D721Med (cell line): ENCODE measurements around the gene TMEM54.

ENCODE experiments used
- DNase-seq: peaks from one replicate; pipeline ENCODE4 v3.0.0; 2011; ENCODE audit warnings: low spot score; ENCODE audit not compliant: insufficient read length
- FAIRE-seq: peaks from 2 replicates; lab custom pipeline; 2011; peaks lifted over from hg19 to GRCh38; lab: Jason Lieb, UNC
- TF ChIP-seq, protein P1 (sequence below): IDR thresholded peaks from 2 replicates; pipeline ENCODE4 v1.5.1; 2012; ENCODE audit warnings: mild to moderate bottlenecking, control low read depth; ENCODE audit not compliant: insufficient read depth; ENCODE audit errors: missing control alignments

Gene TMEM54

DNA sequence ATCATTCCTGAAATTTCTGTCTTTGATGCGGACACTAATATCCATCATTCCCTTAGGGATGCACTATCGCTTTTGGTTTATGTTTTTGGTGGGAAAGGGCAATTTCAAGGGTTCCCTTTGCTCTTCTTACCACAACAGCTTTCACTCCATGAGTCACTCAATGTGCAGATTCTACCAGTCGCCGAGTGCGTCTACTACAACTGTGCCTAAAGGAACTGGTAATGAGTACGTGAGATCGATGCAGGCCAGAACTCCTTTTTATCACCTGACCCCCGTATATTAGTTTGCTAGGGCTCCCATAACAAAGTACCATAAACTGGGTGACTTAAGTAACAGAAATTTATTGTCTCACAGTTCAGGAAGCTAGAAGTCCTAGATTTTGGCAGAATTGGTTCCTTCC is 27.5 kb upstream of the TMEM54 start:
- TF ChIP-seq, protein P1, sequence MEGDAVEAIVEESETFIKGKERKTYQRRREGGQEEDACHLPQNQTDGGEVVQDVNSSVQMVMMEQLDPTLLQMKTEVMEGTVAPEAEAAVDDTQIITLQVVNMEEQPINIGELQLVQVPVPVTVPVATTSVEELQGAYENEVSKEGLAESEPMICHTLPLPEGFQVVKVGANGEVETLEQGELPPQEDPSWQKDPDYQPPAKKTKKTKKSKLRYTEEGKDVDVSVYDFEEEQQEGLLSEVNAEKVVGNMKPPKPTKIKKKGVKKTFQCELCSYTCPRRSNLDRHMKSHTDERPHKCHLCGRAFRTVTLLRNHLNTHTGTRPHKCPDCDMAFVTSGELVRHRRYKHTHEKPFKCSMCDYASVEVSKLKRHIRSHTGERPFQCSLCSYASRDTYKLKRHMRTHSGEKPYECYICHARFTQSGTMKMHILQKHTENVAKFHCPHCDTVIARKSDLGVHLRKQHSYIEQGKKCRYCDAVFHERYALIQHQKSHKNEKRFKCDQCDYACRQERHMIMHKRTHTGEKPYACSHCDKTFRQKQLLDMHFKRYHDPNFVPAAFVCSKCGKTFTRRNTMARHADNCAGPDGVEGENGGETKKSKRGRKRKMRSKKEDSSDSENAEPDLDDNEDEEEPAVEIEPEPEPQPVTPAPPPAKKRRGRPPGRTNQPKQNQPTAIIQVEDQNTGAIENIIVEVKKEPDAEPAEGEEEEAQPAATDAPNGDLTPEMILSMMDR, result no peak
- no peak for FAIRE-seq

DNA sequence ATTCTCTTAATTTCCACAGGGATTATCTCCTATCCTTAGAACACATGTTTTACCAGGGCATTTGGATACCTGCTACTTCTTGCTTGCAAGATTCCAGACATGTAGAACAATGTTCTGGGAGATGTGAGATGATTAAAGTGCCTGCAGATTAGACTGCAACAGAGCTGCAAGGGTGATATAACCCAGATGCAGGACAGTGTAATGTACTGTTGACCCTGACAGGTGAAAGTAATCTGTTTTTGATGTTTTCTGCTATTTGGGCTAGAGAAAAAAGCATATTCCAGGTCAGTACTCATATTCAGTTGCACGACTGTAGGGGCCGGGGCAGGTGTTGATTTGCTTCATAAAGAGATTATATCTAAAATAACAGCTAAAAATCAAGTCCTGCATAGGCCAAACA is 27.1 kb upstream of the TMEM54 start:
- TF ChIP-seq, protein P1, result no peak
- FAIRE-seq, result no peak
- DNase-seq, result no peak

More for the DNA sequence above, 27.5 kb upstream of the TMEM54 start:
- no peak for DNase-seq

DNA sequence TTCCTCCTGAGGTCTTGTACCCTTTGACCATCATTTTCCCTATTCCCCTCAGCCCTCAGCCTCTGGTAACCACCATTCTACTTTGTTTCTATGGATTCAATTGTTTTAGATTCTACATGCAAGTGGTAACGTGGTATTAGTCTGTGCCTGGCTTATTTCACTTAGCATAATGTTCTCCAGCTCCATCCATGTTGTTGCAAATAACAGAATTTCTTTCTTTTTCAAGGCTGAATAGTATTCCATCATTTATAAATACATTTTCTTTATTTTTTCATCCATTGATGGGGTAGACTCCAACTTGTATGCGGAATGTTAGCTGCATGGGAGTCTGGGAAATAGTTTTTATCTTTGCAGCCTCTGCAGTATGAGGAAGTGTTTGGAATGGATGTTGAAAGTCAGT is 26.3 kb upstream of the TMEM54 start:
- DNase-seq (no peak), FAIRE-seq (no peak)
- TF ChIP-seq, protein P1, result no peak

DNA sequence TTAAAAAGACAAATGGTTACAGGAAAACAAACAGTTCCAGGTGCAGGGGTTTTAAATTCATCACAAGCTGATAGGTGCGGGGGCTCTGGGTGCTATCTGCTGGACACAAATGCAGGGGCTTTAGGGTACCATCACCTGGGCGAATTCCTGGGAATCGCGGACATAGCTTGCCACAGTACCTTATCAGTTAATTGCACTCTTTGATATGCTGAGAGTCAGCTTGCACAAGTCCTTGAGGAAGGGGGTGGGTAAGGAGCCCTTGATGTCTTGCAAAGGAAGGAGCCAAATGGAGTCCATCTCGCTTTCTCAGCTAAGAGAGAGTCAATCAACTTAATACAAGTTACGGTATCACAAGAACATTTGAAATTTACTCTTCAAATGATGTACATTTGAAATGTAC is 25.4 kb upstream of the TMEM54 start:
- no peak for DNase-seq
- no peak for FAIRE-seq
- TF ChIP-seq, protein P1, result no peak

DNA sequence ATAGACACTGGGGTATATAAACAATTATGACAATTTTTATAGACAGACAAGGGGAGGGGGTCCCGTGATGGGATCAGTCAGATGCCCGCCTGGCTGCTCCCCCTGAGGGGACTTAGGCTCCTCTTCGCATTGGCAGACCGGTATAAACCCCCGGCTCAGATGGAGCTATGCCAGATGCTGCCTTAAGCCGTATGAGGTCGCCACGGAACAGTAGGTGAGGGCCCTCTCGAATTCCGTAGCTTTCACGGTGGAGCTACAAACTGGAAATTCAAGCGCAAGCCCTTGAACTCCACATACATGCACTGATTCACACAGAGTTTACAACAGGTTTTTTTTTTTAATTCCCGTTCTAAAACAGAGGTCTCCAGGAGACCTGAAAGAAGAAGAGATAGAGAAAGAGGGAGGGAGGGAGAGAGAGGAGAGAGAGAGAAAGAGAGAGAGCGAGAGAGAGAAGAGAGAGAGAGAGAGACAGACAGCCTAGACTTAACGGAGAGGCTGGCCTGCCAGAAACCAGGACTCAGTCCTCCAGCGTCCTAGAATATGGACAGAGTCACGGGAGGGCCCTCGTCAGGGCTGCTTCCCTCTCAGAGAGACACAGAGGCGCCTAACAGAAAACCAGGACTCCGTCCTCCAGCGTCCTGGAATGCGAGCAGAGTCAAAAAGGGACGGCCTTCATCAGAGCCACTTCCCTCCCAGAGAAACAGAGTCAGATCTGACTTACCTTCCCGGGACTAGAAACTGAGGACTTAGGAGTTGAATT is 24.4 kb upstream of the TMEM54 start:
- DNase-seq, result no peak

DNA sequence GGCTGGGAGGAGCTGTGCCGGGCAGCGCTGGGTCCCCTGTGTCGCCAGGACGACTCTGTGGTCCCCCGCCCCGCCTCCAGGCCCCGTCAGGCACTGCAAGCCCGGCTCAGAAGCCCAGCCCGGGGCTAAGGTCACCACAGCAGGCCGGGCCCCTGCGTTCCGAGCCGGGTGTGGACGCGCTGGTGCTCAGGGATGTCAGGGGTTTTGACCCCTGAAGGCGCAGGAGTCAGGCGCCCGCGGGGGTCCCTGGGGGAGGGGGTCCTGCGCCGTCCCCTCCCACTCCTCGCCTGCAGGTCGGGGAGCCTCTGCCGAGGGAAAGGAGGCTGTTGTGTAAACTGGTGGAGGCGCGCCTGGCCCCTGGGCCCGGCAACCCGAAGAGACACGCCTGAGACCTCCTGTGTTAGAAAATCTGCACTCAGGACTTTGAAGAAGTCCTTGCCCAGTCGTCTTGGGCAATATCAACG is 23.7 kb upstream of the TMEM54 start:
- FAIRE-seq (no peak), DNase-seq (no peak)
- TF ChIP-seq, protein P1, result no peak

More for the DNA sequence above, 24.4 kb upstream of the TMEM54 start:
- no peak for FAIRE-seq
- TF ChIP-seq, protein P1, result no peak

DNA sequence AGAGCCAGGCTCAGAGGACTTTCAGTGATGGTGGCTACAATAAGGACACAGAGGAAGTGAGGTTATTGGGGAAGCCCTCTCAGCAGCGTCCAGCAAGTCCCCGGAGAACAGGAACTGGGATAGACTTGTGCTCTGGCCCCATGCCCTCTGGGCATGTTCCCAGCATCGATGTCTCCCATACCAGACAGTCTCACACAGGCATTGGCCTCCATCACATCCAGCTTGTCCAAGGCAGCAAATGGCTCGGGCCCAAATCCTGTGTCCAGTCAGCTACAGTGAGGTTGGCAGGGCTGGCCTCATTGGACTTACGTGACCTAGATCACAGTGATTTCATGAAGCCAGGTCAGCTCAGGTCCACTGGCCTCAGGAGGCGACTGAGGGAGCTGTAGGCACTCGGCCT is 19.6 kb upstream of the TMEM54 start:
- no peak for FAIRE-seq
- DNase-seq, result no peak
- TF ChIP-seq, protein P1, result no peak
